ENCODE data around the gene L1CAM. TPM values are rescaled to one million over a fixed set of nuclear protein-coding genes. Genes with fewer than 3 reads are reported as not detected.
A peak's percentile ranks its signal among the peaks of the same experiment; 100 is the strongest.

The L1CAM gene
- total RNA-seq, 2 experiments from 2014 or later, result 0.47 to 0.57 TPM

- Mint-ChIP-seq H3K9me3 (ENCODE audit: low read depth) (no peaks in the 10 kb centered on the region), H3K27me3 (no peaks in the 10 kb centered on the region), H3K36me3 (ENCODE audit: low read depth) (no peaks in the 10 kb centered on the region), H3K27ac (no peak overlapping the region), H3K4me1 (peaks cover 11% of the 10 kb centered on the region), H3K4me3 (peak overlapping the region; percentile 27)
- peak; percentile 27 for ATAC-seq
- POLR2A ChIA-PET, result no interaction called here
- DNase-seq, result no peak
- intact Hi-C loops (cut with DNase I, micrococcal nuclease), result loop anchor here in 1 of 2 experiments (1.0 kb wide), 1 partner anchor 12 kb away; no protein-coding TSS in a partner anchor
- CTCF ChIA-PET, result no interaction called here
Measured at GRCh38 chrX:153830640-153831428, 55.1 kb downstream of the L1CAM start.

- DNase-seq, result peak; percentile 22
- ChIA-PET POLR2A (no interaction called here), CTCF (no interaction called here)
- ATAC-seq, result no peak
- Mint-ChIP-seq H3K36me3 (ENCODE audit: low read depth) (no peaks in the 10 kb centered on the region), H3K27ac (no peak within 1 kb of the TSS), H3K4me3 (peak within 1 kb of the TSS; percentile 36), H3K9me3 (ENCODE audit: low read depth) (no peaks in the 10 kb centered on the region), H3K27me3 (no peaks in the 10 kb centered on the region), H3K4me1 (peaks cover 14% of the 10 kb centered on the region)
- intact Hi-C loops (cut with DNase I, micrococcal nuclease), result loop anchor here in 1 of 2 experiments (1.0 kb wide), 1 partner anchor 11 kb away; no protein-coding TSS in a partner anchor
Measured at GRCh38 chrX:153829799-153830639, 56.0 kb downstream of the L1CAM start, which contains the start of gene PDZD4. Gene PDZD4, minus strand, starts transcription at chrX:153830544. Its CDS starts 246 bp downstream, at chrX:153830298.

GRCh38 chrX:153829549-153829798 is 56.5 kb downstream of the L1CAM start:
- CTCF ChIA-PET, result interaction anchor here (0.6 kb wide), 1 partner anchor 75 kb away, joined by 3 read pairs; no protein-coding TSS in a partner anchor

GRCh38 chrX:153828723-153829548 is 57.0 kb downstream of the L1CAM start:
- ATAC-seq (peak; percentile 47), DNase-seq (no peak)
- Mint-ChIP-seq H3K27ac (no peak overlapping the region), H3K4me3 (peak overlapping the region; percentile 36), H3K9me3 (ENCODE audit: low read depth) (no peaks in the 10 kb centered on the region), H3K4me1 (peaks cover 14% of the 10 kb centered on the region), H3K36me3 (ENCODE audit: low read depth) (no peaks in the 10 kb centered on the region), H3K27me3 (no peaks in the 10 kb centered on the region)
- POLR2A ChIA-PET, result no interaction called here
- intact Hi-C loops (cut with DNase I, micrococcal nuclease), result no loop called here
- CTCF ChIA-PET, result interaction anchor here (0.6 kb wide), 1 partner anchor 75 kb away, joined by 3 read pairs; no protein-coding TSS in a partner anchor

More at GRCh38 chrX:153829549-153829798, 56.5 kb downstream of the L1CAM start:
- no peaks in the 10 kb centered on the region for H3K27me3 Mint-ChIP-seq
- no peaks in the 10 kb centered on the region for H3K36me3 Mint-ChIP-seq (ENCODE audit: low read depth)
- peak; percentile 48 for ATAC-seq
- peak; percentile 12 for DNase-seq
- no peak overlapping the region for H3K27ac Mint-ChIP-seq
- intact Hi-C loops (cut with DNase I, micrococcal nuclease), result no loop called here
- no peaks in the 10 kb centered on the region for H3K9me3 Mint-ChIP-seq (ENCODE audit: low read depth)
- H3K4me3 Mint-ChIP-seq, result peak overlapping the region; percentile 36
- POLR2A ChIA-PET, result no interaction called here
- H3K4me1 Mint-ChIP-seq, result peaks cover 14% of the 10 kb centered on the region

- no peak overlapping the region for H3K27ac Mint-ChIP-seq
- H3K36me3 Mint-ChIP-seq (ENCODE audit: low read depth), result no peaks in the 10 kb centered on the region
- H3K4me1 Mint-ChIP-seq, result peaks cover 19% of the 10 kb centered on the region
- intact Hi-C loops (cut with DNase I, micrococcal nuclease), result no loop called here
- ChIA-PET POLR2A (interaction anchor here (0.6 kb wide), 1 partner anchor 295 kb away, joined by 7 read pairs; no protein-coding TSS in a partner anchor), CTCF (no interaction called here)
- no peak for ATAC-seq
- no peaks in the 10 kb centered on the region for H3K27me3 Mint-ChIP-seq
- H3K4me3 Mint-ChIP-seq, result no peak overlapping the region
- H3K9me3 Mint-ChIP-seq (ENCODE audit: low read depth), result no peaks in the 10 kb centered on the region
- DNase-seq, result no peak
Measured at GRCh38 chrX:153828308-153828707, 57.7 kb downstream of the L1CAM start.

GRCh38 chrX:153827903-153828302 is 58.1 kb downstream of the L1CAM start:
- CTCF ChIA-PET, result no interaction called here
- H3K27ac Mint-ChIP-seq, result no peak overlapping the region
- ATAC-seq, result no peak
- intact Hi-C loops (cut with DNase I, micrococcal nuclease), result no loop called here
- DNase-seq, result no peak
- no peak overlapping the region for H3K4me3 Mint-ChIP-seq
- no peaks in the 10 kb centered on the region for H3K36me3 Mint-ChIP-seq (ENCODE audit: low read depth)
- POLR2A ChIA-PET, result interaction anchor here (0.6 kb wide), 1 partner anchor 295 kb away, joined by 7 read pairs; no protein-coding TSS in a partner anchor
- H3K9me3 Mint-ChIP-seq (ENCODE audit: low read depth), result no peaks in the 10 kb centered on the region
- H3K27me3 Mint-ChIP-seq, result no peaks in the 10 kb centered on the region
- peaks cover 19% of the 10 kb centered on the region for H3K4me1 Mint-ChIP-seq

- H3K36me3 Mint-ChIP-seq (ENCODE audit: low read depth), result no peaks in the 10 kb centered on the region
- intact Hi-C loops (cut with DNase I, micrococcal nuclease), result no loop called here
- POLR2A ChIA-PET, result no interaction called here
- H3K4me1 Mint-ChIP-seq, result peaks cover 27% of the 10 kb centered on the region
- H3K27ac Mint-ChIP-seq, result no peak overlapping the region
- no peak for DNase-seq
- ATAC-seq, result no peak
- H3K4me3 Mint-ChIP-seq, result no peak overlapping the region
- H3K9me3 Mint-ChIP-seq (ENCODE audit: low read depth), result no peaks in the 10 kb centered on the region
- no peaks in the 10 kb centered on the region for H3K27me3 Mint-ChIP-seq
- CTCF ChIA-PET, result no interaction called here
Measured at GRCh38 chrX:153827016-153827415, 59.0 kb downstream of the L1CAM start.

GRCh38 chrX:153825042-153825441 is 60.9 kb downstream of the L1CAM start:
- Mint-ChIP-seq H3K27ac (no peak overlapping the region), H3K4me1 (peaks cover 41% of the 10 kb centered on the region), H3K9me3 (ENCODE audit: low read depth) (no peaks in the 10 kb centered on the region), H3K27me3 (no peaks in the 10 kb centered on the region), H3K36me3 (ENCODE audit: low read depth) (no peaks in the 10 kb centered on the region), H3K4me3 (no peak overlapping the region)
- DNase-seq (no peak), ATAC-seq (no peak)
- CTCF ChIA-PET, result no interaction called here
- intact Hi-C loops (cut with DNase I, micrococcal nuclease), result no loop called here
- POLR2A ChIA-PET, result no interaction called here

GRCh38 chrX:153824348-153824747 is 61.6 kb downstream of the L1CAM start:
- intact Hi-C loops (cut with DNase I, micrococcal nuclease), result loop anchor here in 1 of 2 experiments (5.0 kb wide), 1 partner anchor 78 kb away; the partner anchor contains the start of gene AVPR2
- DNase-seq, result no peak
- H3K27ac Mint-ChIP-seq, result no peak overlapping the region
- no peak overlapping the region for H3K4me3 Mint-ChIP-seq
- no peaks in the 10 kb centered on the region for H3K9me3 Mint-ChIP-seq (ENCODE audit: low read depth)
- no peak for ATAC-seq
- CTCF ChIA-PET, result no interaction called here
- peaks cover 41% of the 10 kb centered on the region for H3K4me1 Mint-ChIP-seq
- H3K27me3 Mint-ChIP-seq, result no peaks in the 10 kb centered on the region
- POLR2A ChIA-PET, result no interaction called here
- no peaks in the 10 kb centered on the region for H3K36me3 Mint-ChIP-seq (ENCODE audit: low read depth)

GRCh38 chrX:153821066-153821465 is 64.9 kb downstream of the L1CAM start:
- Mint-ChIP-seq H3K9me3 (ENCODE audit: low read depth) (no peaks in the 10 kb centered on the region), H3K4me3 (no peak overlapping the region), H3K36me3 (ENCODE audit: low read depth) (no peaks in the 10 kb centered on the region), H3K27me3 (no peaks in the 10 kb centered on the region), H3K27ac (no peak overlapping the region), H3K4me1 (peaks cover 44% of the 10 kb centered on the region)
- CTCF ChIA-PET, result no interaction called here
- no peak for DNase-seq
- POLR2A ChIA-PET, result no interaction called here
- ATAC-seq, result no peak
- intact Hi-C loops (cut with DNase I, micrococcal nuclease), result loop anchor here in 1 of 2 experiments (5.0 kb wide), 1 partner anchor 81 kb away; the partner anchor contains the start of gene AVPR2

GRCh38 chrX:153820601-153821000 is 65.4 kb downstream of the L1CAM start:
- POLR2A ChIA-PET, result no interaction called here
- Mint-ChIP-seq H3K27me3 (no peaks in the 10 kb centered on the region), H3K4me3 (no peak overlapping the region), H3K36me3 (ENCODE audit: low read depth) (no peaks in the 10 kb centered on the region), H3K27ac (no peak overlapping the region), H3K4me1 (peaks cover 44% of the 10 kb centered on the region), H3K9me3 (ENCODE audit: low read depth) (no peaks in the 10 kb centered on the region)
- DNase-seq (no peak), ATAC-seq (no peak)
- intact Hi-C loops (cut with DNase I, micrococcal nuclease), result loop anchor here in 1 of 2 experiments (5.0 kb wide), 1 partner anchor 82 kb away; the partner anchor contains the start of gene AVPR2
- CTCF ChIA-PET, result no interaction called here

Data from activated CD4-positive, alpha-beta T cell treated with anti-CD3 and anti-CD28 coated beads for 36 hours (primary cell).